Activated naive CD4-positive, alpha-beta T cell treated with anti-CD3 and anti-CD28 coated beads, Interleukin-2, amount 10 ng/mL, durations not matched to agents 7 days and 5 days (primary cell): ENCODE measurements around the gene APOC3.

ENCODE experiments used
- CTCF ChIA-PET: fragments of 350-600 bp; sonication (Branson Sonifier 250); formaldehyde crosslinking; loops from one replicate; lab custom pipeline; 2021; ENCODE audit warnings: antibody characterized with exemption; lab: Charles Lee
- DNase-seq: peaks from one replicate; pipeline ENCODE4 v3.0.0-alpha.2; 2020
- H3K27ac Mint-ChIP-seq: one replicate; pipeline ENCODE4 v1.8.0; 2021; ENCODE audit warnings: mild to moderate bottlenecking, moderate library complexity, mixed read lengths
- H3K27me3 Mint-ChIP-seq: one replicate; pipeline ENCODE4 v1.8.0; 2021; ENCODE audit warnings: mild to moderate bottlenecking, mixed read lengths
- H3K36me3 Mint-ChIP-seq: one replicate; pipeline ENCODE4 v1.8.0; 2021; ENCODE audit warnings: mixed read lengths
- H3K4me1 Mint-ChIP-seq: one replicate; pipeline ENCODE4 v1.8.0; 2021; ENCODE audit warnings: mixed read lengths
- H3K4me3 Mint-ChIP-seq: one replicate; pipeline ENCODE4 v1.8.0; 2021; ENCODE audit warnings: mild to moderate bottlenecking, moderate library complexity, mixed read lengths
- H3K9me3 Mint-ChIP-seq: one replicate; pipeline ENCODE4 v1.8.0; 2021; ENCODE audit warnings: mixed read lengths

APOC3 gene

GRCh38 chr11:116867619-116868018 is 37.9 kb downstream of the APOC3 start:
- Mint-ChIP-seq H3K9me3 (no peaks in the 10 kb centered on the region), H3K4me1 (peaks cover 2% of the 10 kb centered on the region), H3K36me3 (peaks cover 59% of the 10 kb centered on the region), H3K4me3 (no peak overlapping the region), H3K27me3 (no peaks in the 10 kb centered on the region), H3K27ac (no peak overlapping the region)
- no peak for DNase-seq
- CTCF ChIA-PET: interaction anchor here (1.1 to 1.8 kb wide), 2 partner anchors 32 to 77 kb away, joined by 4 to 5 read pairs; partner anchors contain the start of gene APOA5

DNA sequence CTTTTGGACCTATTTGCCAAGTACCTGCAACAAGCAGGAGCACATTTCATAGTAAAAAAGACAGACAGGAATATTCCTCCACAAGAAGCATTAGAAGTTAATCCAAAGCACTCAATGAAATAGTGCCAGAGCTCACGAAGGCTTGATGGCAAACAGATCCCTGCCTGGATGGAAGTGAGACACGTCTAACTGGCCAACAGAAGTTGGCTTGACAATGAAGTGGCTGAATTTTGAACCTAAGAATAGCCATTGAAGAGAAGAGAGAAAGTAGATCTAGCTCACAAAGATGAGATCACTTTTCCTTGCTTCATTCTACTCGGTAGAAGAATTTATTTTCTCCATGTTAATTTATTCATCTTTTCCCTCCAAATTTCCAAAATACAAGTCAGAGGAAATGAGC is 38.4 kb downstream of the APOC3 start:
- no peak for DNase-seq
- Mint-ChIP-seq H3K9me3 (no peaks in the 10 kb centered on the region), H3K36me3 (peaks cover 64% of the 10 kb centered on the region), H3K27ac (no peak overlapping the region), H3K4me1 (peaks cover 2% of the 10 kb centered on the region), H3K4me3 (no peak overlapping the region), H3K27me3 (no peaks in the 10 kb centered on the region)
- CTCF ChIA-PET: interaction anchor here (1.1 to 1.8 kb wide), 2 partner anchors 32 to 77 kb away, joined by 4 to 5 read pairs; partner anchors contain the start of gene APOA5

DNA sequence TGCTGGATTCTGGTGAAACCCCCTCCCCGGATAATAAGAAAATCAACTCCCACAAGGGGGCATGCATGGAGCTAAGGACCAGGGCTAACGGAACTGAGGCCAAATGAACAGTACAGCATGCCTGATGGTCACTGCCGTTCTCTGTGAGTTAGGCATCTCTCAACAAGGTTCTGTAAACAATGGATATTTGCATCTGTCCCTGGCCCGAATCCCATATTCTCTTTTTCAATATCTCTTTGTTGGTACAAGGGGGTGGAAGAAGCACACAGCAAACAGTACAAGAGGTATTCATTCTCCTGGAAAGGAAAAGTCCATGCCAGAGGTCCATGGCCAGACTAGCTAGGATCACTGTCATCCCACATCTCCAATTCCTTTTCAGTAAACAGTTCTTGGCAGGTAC is 39.9 kb downstream of the APOC3 start:
- H3K27me3 Mint-ChIP-seq: no peaks in the 10 kb centered on the region
- peaks cover 67% of the 10 kb centered on the region for H3K36me3 Mint-ChIP-seq
- H3K4me3 Mint-ChIP-seq: no peak overlapping the region
- no peaks in the 10 kb centered on the region for H3K9me3 Mint-ChIP-seq
- no peak overlapping the region for H3K27ac Mint-ChIP-seq
- CTCF ChIA-PET: interaction anchor here (1.9 kb wide), 1 partner anchor 10 kb away, joined by 8 read pairs; no protein-coding TSS in a partner anchor
- peaks cover 2% of the 10 kb centered on the region for H3K4me1 Mint-ChIP-seq
- no peak for DNase-seq

GRCh38 chr11:116870054-116870453 is 40.3 kb downstream of the APOC3 start:
- Mint-ChIP-seq H3K27ac (no peak overlapping the region), H3K4me3 (no peak overlapping the region), H3K4me1 (peaks cover 2% of the 10 kb centered on the region), H3K9me3 (no peaks in the 10 kb centered on the region), H3K27me3 (no peaks in the 10 kb centered on the region), H3K36me3 (peaks cover 68% of the 10 kb centered on the region)
- CTCF ChIA-PET: interaction anchor here (1.9 kb wide), 1 partner anchor 10 kb away, joined by 8 read pairs; no protein-coding TSS in a partner anchor
- DNase-seq: no peak

- no peak overlapping the region for H3K4me3 Mint-ChIP-seq
- CTCF ChIA-PET: interaction anchor here (0.6 kb wide), 1 partner anchor 262 kb away, joined by 3 read pairs; no protein-coding TSS in a partner anchor
- peaks cover 2% of the 10 kb centered on the region for H3K4me1 Mint-ChIP-seq
- no peaks in the 10 kb centered on the region for H3K27me3 Mint-ChIP-seq
- no peaks in the 10 kb centered on the region for H3K9me3 Mint-ChIP-seq
- no peak for DNase-seq
- H3K36me3 Mint-ChIP-seq: peaks cover 67% of the 10 kb centered on the region
- peak overlapping the region; percentile 3 for H3K27ac Mint-ChIP-seq
Measured at GRCh38 chr11:116871248-116871647, 41.5 kb downstream of the APOC3 start.

DNA sequence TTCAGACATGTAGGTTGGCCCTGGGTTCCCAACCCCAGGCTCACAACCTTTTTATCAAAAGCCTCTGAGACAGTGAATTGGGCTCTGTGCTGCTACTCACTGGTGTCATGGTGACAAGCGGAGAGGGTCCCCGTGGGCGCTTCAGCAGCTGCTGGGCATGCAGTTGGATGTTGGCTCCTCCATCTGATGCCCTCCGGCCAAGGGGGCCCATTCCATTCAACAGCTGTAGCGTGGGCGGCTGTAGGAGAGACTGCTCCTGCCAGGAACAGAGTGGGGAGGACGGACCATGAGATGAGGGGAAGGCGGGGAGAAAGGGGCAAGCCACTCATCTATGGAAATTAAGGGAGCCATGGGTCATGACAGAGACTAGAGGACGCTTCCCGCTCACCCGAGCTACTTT is 43.7 kb downstream of the APOC3 start:
- CTCF ChIA-PET: interaction anchor here (0.9 to 2.1 kb wide), 4 partner anchors 17 to 232 kb away, joined by 3 to 8 read pairs (median 4); partner anchors contain the start of gene APOA5
- H3K27ac Mint-ChIP-seq: no peak overlapping the region

GRCh38 chr11:116874251-116874650 is 44.5 kb downstream of the APOC3 start:
- Mint-ChIP-seq H3K27ac (peak overlapping the region; percentile 46), H3K9me3 (no peaks in the 10 kb centered on the region), H3K4me1 (peaks cover 2% of the 10 kb centered on the region), H3K36me3 (peaks cover 49% of the 10 kb centered on the region), H3K4me3 (no peak overlapping the region), H3K27me3 (no peaks in the 10 kb centered on the region)
- no peak for DNase-seq
- CTCF ChIA-PET: interaction anchor here (0.9 to 2.1 kb wide), 3 partner anchors 16 to 231 kb away, joined by 3 to 8 read pairs (median 5); no protein-coding TSS in a partner anchor

More for the DNA sequence above, 43.7 kb downstream of the APOC3 start:
- Mint-ChIP-seq H3K4me1 (peaks cover 2% of the 10 kb centered on the region), H3K4me3 (no peak overlapping the region), H3K27me3 (no peaks in the 10 kb centered on the region), H3K36me3 (peaks cover 52% of the 10 kb centered on the region), H3K9me3 (no peaks in the 10 kb centered on the region)
- no peak for DNase-seq

DNA sequence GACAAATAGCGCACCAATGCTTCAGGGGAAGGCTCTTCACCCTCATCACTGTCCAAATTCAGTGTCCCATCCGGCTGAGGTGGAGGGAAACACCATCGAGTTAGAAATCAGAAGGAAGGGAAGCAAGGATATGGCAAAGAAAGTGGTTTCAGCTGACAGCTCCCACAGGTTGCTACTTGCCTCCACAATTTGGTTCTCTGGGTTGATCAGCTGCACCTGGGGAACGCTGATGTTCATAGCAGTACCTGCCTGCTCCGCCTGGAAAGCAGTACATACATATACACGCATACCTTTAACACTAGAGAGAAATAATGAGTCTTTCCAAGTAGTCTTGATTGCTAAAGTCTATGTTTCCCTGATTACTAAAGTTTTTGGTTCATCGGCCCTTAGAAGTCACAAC is 45.5 kb downstream of the APOC3 start:
- Mint-ChIP-seq H3K9me3 (no peaks in the 10 kb centered on the region), H3K36me3 (peaks cover 41% of the 10 kb centered on the region), H3K27ac (no peak overlapping the region), H3K27me3 (no peaks in the 10 kb centered on the region), H3K4me3 (no peak overlapping the region), H3K4me1 (peaks cover 5% of the 10 kb centered on the region)
- DNase-seq: no peak
- CTCF ChIA-PET: no interaction called here

- no peaks in the 10 kb centered on the region for H3K9me3 Mint-ChIP-seq
- H3K27ac Mint-ChIP-seq: no peak overlapping the region
- H3K4me3 Mint-ChIP-seq: no peak overlapping the region
- no peak for DNase-seq
- peaks cover 35% of the 10 kb centered on the region for H3K36me3 Mint-ChIP-seq
- no peaks in the 10 kb centered on the region for H3K27me3 Mint-ChIP-seq
- CTCF ChIA-PET: interaction anchor here (1.2 to 1.5 kb wide), 2 partner anchors 85 to 229 kb away, joined by 3 to 7 read pairs; partner anchors contain the start of gene APOA5
- peaks cover 3% of the 10 kb centered on the region for H3K4me1 Mint-ChIP-seq
Measured at GRCh38 chr11:116876656-116877055, 46.9 kb downstream of the APOC3 start.

- no peaks in the 10 kb centered on the region for H3K27me3 Mint-ChIP-seq
- peaks cover 10% of the 10 kb centered on the region for H3K36me3 Mint-ChIP-seq
- peaks cover 3% of the 10 kb centered on the region for H3K4me1 Mint-ChIP-seq
- DNase-seq: peak; percentile 38
- no peak overlapping the region for H3K4me3 Mint-ChIP-seq
- H3K27ac Mint-ChIP-seq: no peak overlapping the region
- CTCF ChIA-PET: interaction anchor here (0.8 to 4.7 kb wide), 24 partner anchors 8 to 341 kb away, joined by 3 to 54 read pairs (median 4); partner anchors contain the start of gene APOA5
- H3K9me3 Mint-ChIP-seq: no peaks in the 10 kb centered on the region
Measured at GRCh38 chr11:116879800-116880625, 50.3 kb downstream of the APOC3 start.

- Mint-ChIP-seq H3K36me3 (peaks cover 4% of the 10 kb centered on the region), H3K4me1 (peaks cover 3% of the 10 kb centered on the region), H3K9me3 (no peaks in the 10 kb centered on the region), H3K27me3 (no peaks in the 10 kb centered on the region), H3K4me3 (no peak overlapping the region), H3K27ac (no peak overlapping the region)
- CTCF ChIA-PET: interaction anchor here (0.6 to 4.7 kb wide), 9 partner anchors 10 to 225 kb away, joined by 3 to 54 read pairs (median 8); no protein-coding TSS in a partner anchor
- DNase-seq: no peak
Measured at GRCh38 chr11:116881143-116881542, 51.4 kb downstream of the APOC3 start.

GRCh38 chr11:116882386-116882785 is 52.7 kb downstream of the APOC3 start:
- Mint-ChIP-seq H3K4me3 (no peak overlapping the region), H3K9me3 (no peaks in the 10 kb centered on the region), H3K36me3 (peaks cover 7% of the 10 kb centered on the region), H3K27me3 (no peaks in the 10 kb centered on the region), H3K4me1 (peaks cover 3% of the 10 kb centered on the region), H3K27ac (no peak overlapping the region)
- DNase-seq: no peak
- CTCF ChIA-PET: interaction anchor here (0.7 to 4.7 kb wide), 4 partner anchors 46 to 224 kb away, joined by 3 to 54 read pairs (median 4); no protein-coding TSS in a partner anchor
